Stomach (tissue), 9 donors: ENCODE results near the gene CAPN8. TPM values are rescaled to one million over a fixed set of nuclear protein-coding genes. Genes with fewer than 3 reads are reported as not detected.

Experiments
- DNase-seq, 2 donors: peaks; one replicate each; pipeline versions ENCODE4 v3.0.0 to v3.0.0-alpha.2; 2013 to 2019
- H3K27ac ChIP-seq, 5 donors: fragments of 200-600 bp in 4 of 5; sonication (generic) in 4 of 5; one replicate each; pipeline ENCODE4 v1.5.1; 2013 to 2019; ENCODE audit warnings: mild to moderate bottlenecking in 1 of 5, moderate library complexity in 1 of 5
- H3K27me3 ChIP-seq, 3 donors: fragments of 200-600 bp; sonication (generic); one replicate each; pipeline ENCODE4 v1.5.1; 2017 to 2019; ENCODE audit warnings: mixed run types in 1 of 3
- H3K36me3 ChIP-seq, 4 donors: fragments of 200-600 bp; sonication (generic); 1 replicate in 3 of 4; 2 replicates in 1 of 4; pipeline ENCODE4 v1.5.1; 2016 to 2019
- H3K4me1 ChIP-seq, 4 donors: fragments of 200-600 bp; sonication (generic); one replicate each; pipeline ENCODE4 v1.5.1; 2016 to 2019
- H3K4me3 ChIP-seq, 4 donors: fragments of 200-600 bp; sonication (generic) in 3 of 4; one replicate each; pipeline ENCODE4 v1.5.1; 2016 to 2019; ENCODE audit warnings: mild to moderate bottlenecking in 1 of 4
- H3K9me3 ChIP-seq, 4 donors: fragments of 200-600 bp; sonication (generic); one replicate each; pipeline ENCODE4 v1.5.1; 2016 to 2019
- EP300 ChIP-seq: sonication (generic); formaldehyde crosslinking; IDR thresholded peaks from one replicate; pipeline ENCODE4 v1.6.1; 2017; ENCODE audit warnings: antibody characterized with exemption
- POLR2A ChIP-seq, 4 donors: fragments of 450-650 bp; IDR thresholded peaks; one replicate each; pipeline ENCODE4 v1.6.1; 2016; ENCODE audit warnings: antibody characterized with exemption in 4 of 4, control low read depth in 2 of 4, mild to moderate bottlenecking in 1 of 4, moderate library complexity in 1 of 4
- POLR2AphosphoS5 ChIP-seq, 3 donors: sonication (generic); formaldehyde crosslinking; IDR thresholded peaks; one replicate each; pipeline ENCODE4 v1.6.1; 2016; ENCODE audit warnings: antibody characterized with exemption in 3 of 3
- WGBS, 5 donors: extraction: QIAGEN DNeasy Blood & Tissue Kit in 3 of 5; methylation state at CpG; one replicate each; pipeline versions ENCODE4 v1.1.5 to v1.1.7; 2013 to 2018; 5-methylcytosine and 5-hydroxymethylcytosine counted together
- intact Hi-C: fragments of 100-400 bp; cut with DNase I; formaldehyde crosslinking; loops from one replicate; pipeline ENCODE4 v1.15.1; 2023; ENCODE audit warnings: low total_unique reads
- polyA plus RNA-seq, 3 donors: library from polyadenylated mRNA; stranded (reverse); fragments of 200-250 nt; gene quantifications; one replicate each; pipeline ENCODE4 v1.2.3, GENCODE V29; 2013
- total RNA-seq, 5 donors: library from RNA; depleted of rRNA; stranded (reverse); fragments of >200 nt; gene quantifications; one replicate each; pipeline versions ENCODE4 v1.1.0 to v1.2.3, GENCODE V29; 2014 to 2016
- TF ChIP-seq, protein P1 (sequence below), 7 experiments: fragments of 450-650 bp in 4 of 7; fragments of 200-600 bp in 3 of 7; sonication (generic) in 3 of 7; IDR thresholded peaks; one replicate each; pipeline ENCODE4 v1.5.1; 2016 to 2019; ENCODE audit warnings: antibody characterized with exemption in 7 of 7, control low read depth in 2 of 7, mild to moderate bottlenecking in 1 of 7
- donor health status: healthy with polysubstance abuse.
- donor health status: Bipolar disorder and iron deficiency.
- donor health status: healthy.

CAPN8 gene
- total and polyA plus RNA-seq, 8 donors, result 28.3 to 581 (median 134) TPM

DNA sequence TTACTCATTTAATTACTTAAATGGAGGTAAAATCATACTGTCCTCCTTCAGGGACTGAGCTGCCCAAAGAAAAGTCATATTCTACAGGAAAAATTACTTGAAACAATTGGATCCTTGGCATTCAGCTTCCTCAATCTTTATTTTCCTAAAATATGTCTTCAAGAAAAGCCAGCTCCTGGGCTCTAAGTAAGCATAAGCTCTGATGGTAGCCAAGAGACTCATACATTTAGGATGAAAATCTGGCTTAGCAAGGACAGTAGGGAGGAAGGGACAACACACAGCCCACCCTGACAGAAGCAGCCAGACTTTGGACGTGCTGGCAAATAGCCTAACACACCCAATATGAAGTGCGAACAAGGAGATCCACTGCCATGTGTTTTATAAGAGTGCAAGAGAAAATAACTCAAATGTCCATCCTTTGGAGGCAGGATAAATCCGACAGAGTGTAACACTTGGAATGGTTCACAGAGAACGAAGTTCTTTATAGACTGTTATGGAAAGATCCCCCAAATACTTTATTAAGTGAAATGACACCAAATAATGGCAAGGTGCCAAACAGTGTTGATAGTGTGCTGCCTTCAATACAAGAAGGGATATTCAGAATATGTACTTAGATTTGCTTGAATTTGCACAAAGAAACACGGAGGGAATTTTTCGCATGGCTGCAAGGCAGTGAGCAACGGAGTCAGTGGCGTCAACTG lies 14.1 kb downstream of the CAPN8 start:
- 74 to 80% (median 78%) methylated on average over 8 of the region's 8 CpGs for WGBS, 5 donors
- no peaks in the 10 kb centered on the region for H3K9me3 ChIP-seq
- H3K4me1 ChIP-seq, result peaks cover 0 to 38% (median 6%) of the 10 kb centered on the region in 4 donors
- no peak for TF ChIP-seq POLR2AphosphoS5 (IDR thresholded peaks at IDR 0.05)
- TF ChIP-seq, protein P1, sequence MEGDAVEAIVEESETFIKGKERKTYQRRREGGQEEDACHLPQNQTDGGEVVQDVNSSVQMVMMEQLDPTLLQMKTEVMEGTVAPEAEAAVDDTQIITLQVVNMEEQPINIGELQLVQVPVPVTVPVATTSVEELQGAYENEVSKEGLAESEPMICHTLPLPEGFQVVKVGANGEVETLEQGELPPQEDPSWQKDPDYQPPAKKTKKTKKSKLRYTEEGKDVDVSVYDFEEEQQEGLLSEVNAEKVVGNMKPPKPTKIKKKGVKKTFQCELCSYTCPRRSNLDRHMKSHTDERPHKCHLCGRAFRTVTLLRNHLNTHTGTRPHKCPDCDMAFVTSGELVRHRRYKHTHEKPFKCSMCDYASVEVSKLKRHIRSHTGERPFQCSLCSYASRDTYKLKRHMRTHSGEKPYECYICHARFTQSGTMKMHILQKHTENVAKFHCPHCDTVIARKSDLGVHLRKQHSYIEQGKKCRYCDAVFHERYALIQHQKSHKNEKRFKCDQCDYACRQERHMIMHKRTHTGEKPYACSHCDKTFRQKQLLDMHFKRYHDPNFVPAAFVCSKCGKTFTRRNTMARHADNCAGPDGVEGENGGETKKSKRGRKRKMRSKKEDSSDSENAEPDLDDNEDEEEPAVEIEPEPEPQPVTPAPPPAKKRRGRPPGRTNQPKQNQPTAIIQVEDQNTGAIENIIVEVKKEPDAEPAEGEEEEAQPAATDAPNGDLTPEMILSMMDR (IDR thresholded peaks at IDR 0.05), result no peak
- TF ChIP-seq POLR2A (IDR thresholded peaks at IDR 0.05), result no peak
- no peak for TF ChIP-seq EP300
- peaks cover 0 to 9% (median 6%) of the 10 kb centered on the region in 4 donors for H3K36me3 ChIP-seq
- H3K27me3 ChIP-seq, result no peaks in the 10 kb centered on the region
- intact Hi-C loops, result no loop called here
- H3K4me3 ChIP-seq, result no peak overlapping the region
- no peak for DNase-seq
- no peak overlapping the region for H3K27ac ChIP-seq

DNA sequence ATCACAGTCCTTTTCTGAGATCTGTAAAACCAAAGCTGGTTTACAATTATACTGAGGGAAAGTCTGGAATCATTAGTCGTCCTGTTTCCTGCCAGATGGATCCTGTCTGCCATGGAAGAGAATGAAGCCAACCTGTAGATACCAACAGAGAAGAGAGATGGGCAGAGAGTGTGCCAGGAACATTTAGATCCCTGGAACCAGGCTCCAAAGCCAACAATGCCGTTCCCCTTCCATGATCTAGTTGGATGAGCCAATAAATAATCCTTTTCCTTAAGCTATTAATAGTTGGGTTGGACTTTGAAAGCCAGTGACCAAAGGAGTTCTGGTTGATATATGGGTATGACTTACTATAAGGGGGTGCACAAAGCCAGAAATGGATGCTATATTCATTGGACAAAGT lies 15.0 kb downstream of the CAPN8 start:
- DNase-seq, result no peak
- WGBS, 5 donors, result 61 to 69% (median 66%) methylated on average over 2 of the region's 2 CpGs
- no peak overlapping the region for H3K27ac ChIP-seq
- no peaks in the 10 kb centered on the region for H3K27me3 ChIP-seq
- H3K36me3 ChIP-seq, result peaks cover 0 to 9% (median 6%) of the 10 kb centered on the region in 4 donors
- no peak for TF ChIP-seq POLR2AphosphoS5 (IDR thresholded peaks at IDR 0.05)
- no peak overlapping the region for H3K4me3 ChIP-seq
- intact Hi-C loops, result no loop called here
- peaks cover 0 to 38% (median 10%) of the 10 kb centered on the region in 4 donors for H3K4me1 ChIP-seq
- no peaks in the 10 kb centered on the region for H3K9me3 ChIP-seq

DNA sequence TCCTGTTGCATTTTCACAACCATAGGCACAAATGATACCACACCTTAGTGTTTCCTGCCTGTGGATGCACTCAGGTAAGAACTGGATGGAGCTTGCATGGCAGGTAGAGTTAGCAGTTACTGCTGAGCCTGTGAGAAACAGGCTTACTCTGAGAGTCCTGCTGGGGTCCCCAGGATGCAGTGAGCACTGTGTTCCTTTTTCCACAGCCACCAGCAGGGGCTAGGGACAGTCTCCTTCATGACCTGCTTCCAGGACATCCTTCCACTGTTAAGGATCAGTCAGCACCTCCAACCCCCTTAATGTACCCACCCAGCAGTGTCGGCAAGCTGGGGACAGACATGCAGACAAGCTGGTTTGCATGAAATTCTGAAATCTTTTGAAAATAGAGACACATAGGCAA lies 16.3 kb downstream of the CAPN8 start:
- WGBS, 5 donors, result 0% methylated on average over 1 of the region's 1 CpG
- TF ChIP-seq EP300, result no peak
- no peak for TF ChIP-seq POLR2A (IDR thresholded peaks at IDR 0.05)
- TF ChIP-seq POLR2AphosphoS5 (IDR thresholded peaks at IDR 0.05), result no peak
- TF ChIP-seq, protein P1 (IDR thresholded peaks at IDR 0.05), result no peak
- DNase-seq, result no peak
- Histone ChIP-seq H3K27me3 (no peaks in the 10 kb centered on the region), H3K36me3 (peaks cover 0 to 9% (median 6%) of the 10 kb centered on the region in 4 donors), H3K9me3 (no peaks in the 10 kb centered on the region), H3K4me3 (no peak overlapping the region), H3K4me1 (peaks cover 0 to 30% (median 9%) of the 10 kb centered on the region in 4 donors), H3K27ac (no peak overlapping the region)
- intact Hi-C loops, result no loop called here

DNA sequence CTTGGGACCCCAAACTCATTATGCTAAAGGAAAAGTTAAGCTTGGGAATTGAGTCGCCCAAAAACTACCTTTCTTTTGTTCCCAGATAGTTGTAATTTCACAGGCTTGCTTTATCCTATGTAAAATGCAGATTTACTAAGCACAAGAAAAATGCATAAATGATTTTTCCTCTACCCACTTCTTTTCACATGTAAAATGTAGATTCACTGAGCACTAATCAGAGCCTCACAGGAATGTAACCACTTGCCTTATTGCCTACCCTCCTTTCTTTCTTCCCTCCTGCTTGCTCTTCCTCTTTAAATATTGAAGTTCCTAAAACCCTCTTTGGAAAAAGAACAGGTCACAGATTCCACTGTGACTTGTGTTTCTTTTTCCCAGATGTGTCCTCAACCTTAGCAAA lies 18.3 kb downstream of the CAPN8 start:
- no peak overlapping the region for H3K27ac ChIP-seq
- no peaks in the 10 kb centered on the region for H3K36me3 ChIP-seq
- TF ChIP-seq POLR2A (IDR thresholded peaks at IDR 0.05), result no peak
- TF ChIP-seq POLR2AphosphoS5 (IDR thresholded peaks at IDR 0.05), result no peak
- no peak for TF ChIP-seq EP300
- TF ChIP-seq, protein P1 (IDR thresholded peaks at IDR 0.05), result no peak
- WGBS, 5 donors, result 79 to 97% (median 92%) methylated on average over 1 of the region's 1 CpG
- no peaks in the 10 kb centered on the region for H3K9me3 ChIP-seq
- DNase-seq, result no peak
- H3K4me3 ChIP-seq, result no peak overlapping the region
- peaks cover 0 to 36% (median 15%) of the 10 kb centered on the region in 4 donors for H3K4me1 ChIP-seq
- no peaks in the 10 kb centered on the region for H3K27me3 ChIP-seq
- intact Hi-C loops, result no loop called here

DNA sequence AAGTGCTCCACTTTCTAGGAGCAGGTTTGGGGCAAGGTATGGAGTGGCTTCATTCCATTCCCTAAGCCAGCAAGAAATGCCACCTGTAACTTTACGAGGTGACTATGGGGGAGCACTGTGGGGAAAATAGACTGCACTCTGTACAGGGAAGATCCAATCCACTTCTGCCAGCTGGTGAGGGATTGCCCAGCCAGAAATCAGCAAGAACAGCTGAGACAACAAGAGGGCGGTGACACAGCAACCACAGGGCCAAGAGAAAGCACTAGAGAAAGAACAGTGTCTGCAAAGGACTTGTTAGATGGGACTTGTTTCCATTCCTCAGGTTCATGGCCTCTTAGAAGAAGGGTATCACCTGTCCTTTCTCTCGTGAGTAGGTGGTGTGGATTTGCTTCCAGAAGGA lies 19.6 kb downstream of the CAPN8 start:
- TF ChIP-seq, protein P1 (IDR thresholded peaks at IDR 0.05), result no peak
- TF ChIP-seq POLR2A (IDR thresholded peaks at IDR 0.05) (no peak), EP300 (no peak), POLR2AphosphoS5 (IDR thresholded peaks at IDR 0.05) (peak in 1 of 3 donors; percentile 17)
- no peaks in the 10 kb centered on the region for H3K27me3 ChIP-seq
- peak overlapping the region in 1 of 5 donors; percentile 16 for H3K27ac ChIP-seq
- H3K36me3 ChIP-seq, result no peaks in the 10 kb centered on the region
- H3K9me3 ChIP-seq, result no peaks in the 10 kb centered on the region
- peak; percentile 40 to 63 for DNase-seq
- H3K4me1 ChIP-seq, result peaks cover 0 to 40% (median 22%) of the 10 kb centered on the region in 4 donors
- 33 to 67% (median 57%) methylated on average over 3 of the region's 3 CpGs for WGBS, 5 donors
- H3K4me3 ChIP-seq, result no peak overlapping the region
- intact Hi-C loops, result no loop called here
